Activated CD4-positive, alpha-beta T cell treated with anti-CD3 and anti-CD28 coated beads, Interleukin-2, amount 50 U/mL, for 24 hours (primary cell): ENCODE results near the gene SLC12A7.
"Not testable (repeated sequence)": the region's sequence is repeated elsewhere in the genome, so short reads cannot be mapped to it uniquely, and the experiment has no call there.

Experiments used
- DNase-seq, 2 donors: peaks; one replicate each; pipeline ENCODE4 v3.0.0-alpha.2; 2020; ENCODE audit warnings: low read depth in 1 of 2, low spot score in 1 of 2

SLC12A7 gene

GRCh38 chr5:1065143-1065750, 46.6 kb downstream of the SLC12A7 start:
- no peak for DNase-seq

DNA sequence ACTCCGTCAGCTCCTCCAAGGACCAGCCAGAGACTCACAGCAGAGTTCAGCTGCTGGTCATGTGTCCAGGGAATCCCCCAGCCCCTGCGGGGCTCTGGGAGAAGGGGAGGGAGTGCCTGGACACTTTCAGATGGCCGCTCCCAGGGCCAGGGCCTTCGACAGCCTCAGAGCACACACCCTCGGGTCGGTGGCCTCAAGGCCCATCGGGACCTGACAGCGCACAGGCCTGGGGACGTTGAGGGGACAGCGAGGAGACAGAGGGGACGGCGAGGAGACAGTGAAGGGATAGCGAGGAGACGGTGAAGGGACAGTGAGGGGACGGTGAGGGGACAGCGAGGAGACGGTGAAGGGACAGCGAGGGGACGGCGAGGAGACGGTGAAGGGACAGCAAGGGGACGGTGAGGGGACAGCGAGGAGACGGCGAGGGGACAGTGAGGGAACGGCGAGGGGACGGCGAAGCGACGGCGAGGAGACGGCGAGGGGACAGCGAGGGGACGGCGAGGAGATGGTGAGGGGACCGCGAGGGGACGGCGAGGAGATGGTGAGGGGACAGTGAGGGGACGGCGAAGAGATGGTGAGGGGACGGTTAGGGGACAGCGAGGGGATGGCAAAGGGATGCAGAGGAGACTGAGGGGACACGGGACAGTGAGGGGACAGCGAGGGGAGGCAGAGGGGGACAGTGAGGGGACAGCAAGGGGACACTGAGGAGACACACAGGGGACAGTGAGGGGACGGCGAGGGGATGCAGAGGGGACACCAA, 47.3 kb downstream of the SLC12A7 start:
- no peak for DNase-seq

DNA sequence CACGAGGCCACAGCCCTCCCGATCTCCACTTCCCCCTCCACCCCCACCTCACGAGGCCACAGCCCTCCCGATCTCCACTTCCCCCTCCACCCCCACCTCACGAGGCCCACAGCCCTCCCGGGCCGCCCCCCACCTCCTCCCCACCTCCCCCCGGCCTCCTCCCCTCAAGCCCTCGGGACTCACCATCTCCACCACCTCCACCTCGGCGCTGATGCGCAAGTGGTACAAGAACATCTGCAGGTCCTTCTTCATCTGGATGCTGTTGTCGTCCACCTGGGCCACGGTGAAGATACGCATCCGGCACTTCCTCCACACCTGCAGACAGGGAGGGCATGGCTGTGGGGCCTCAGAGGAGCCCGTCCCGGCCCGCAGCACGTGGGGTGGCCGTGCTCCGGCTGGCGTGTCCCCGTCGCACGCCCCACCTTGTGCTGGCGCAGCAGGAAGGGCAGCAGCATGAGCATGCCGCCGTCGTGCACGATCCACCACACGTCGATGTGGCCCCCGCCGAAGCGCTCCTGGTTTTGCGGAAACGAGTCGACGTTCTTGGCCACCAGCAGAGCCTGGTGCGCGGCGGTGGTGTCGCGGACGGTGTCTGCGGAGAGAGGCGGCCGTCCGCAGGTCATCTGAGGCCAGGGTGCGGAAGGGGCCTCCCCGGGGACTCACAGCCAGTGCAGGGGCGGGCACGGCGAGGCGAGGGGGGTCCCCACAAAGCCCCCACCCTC, 48.0 kb downstream of the SLC12A7 start:
- no peak for DNase-seq

- no peak for DNase-seq
Observed at GRCh38 chr5:1062761-1063568, 48.9 kb downstream of the SLC12A7 start.

DNA sequence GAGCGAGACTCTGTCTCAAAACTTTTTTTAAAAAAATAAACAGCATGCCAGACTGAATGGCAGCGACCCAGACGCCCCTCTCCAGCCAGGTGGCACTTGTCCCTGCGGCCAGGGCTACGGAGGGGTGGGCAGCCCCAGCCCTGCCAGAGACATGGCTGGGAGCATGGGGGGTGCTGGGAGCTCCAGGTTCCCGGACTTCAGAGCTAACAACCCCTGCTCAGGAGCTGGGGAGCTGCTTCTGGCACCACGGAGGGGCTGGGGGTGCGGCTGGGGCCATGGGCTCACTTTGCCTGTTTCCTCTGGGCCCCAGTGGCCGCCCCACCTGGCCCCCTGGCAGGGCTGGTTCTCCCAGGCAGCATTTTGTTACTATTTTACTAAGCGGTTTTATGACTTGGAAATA, 49.9 kb downstream of the SLC12A7 start:
- no peak for DNase-seq

GRCh38 chr5:1061292-1061691, 50.6 kb downstream of the SLC12A7 start:
- DNase-seq, result not testable (repeated sequence)

DNA sequence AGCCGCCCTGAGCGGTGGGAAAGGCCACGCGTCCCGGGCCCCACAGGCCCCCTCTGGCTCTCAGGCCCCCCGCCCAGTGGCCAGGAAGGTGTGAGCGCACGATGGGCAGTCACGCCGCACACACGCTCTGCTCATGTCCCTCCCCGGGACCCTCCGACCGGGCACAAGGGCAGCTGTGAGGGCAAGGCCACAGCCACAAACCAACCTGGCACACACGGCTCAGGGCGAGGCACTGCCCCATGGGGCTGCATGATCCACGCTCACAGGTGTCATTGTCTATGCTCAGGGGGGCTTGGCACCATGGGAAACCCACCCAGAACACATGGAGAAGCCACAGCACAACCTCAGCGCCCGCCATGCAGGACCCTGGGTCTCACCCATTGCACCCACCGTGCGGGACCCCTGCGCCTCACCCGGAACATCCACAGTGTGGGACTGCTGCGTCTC, 51.3 kb downstream of the SLC12A7 start:
- no peak for DNase-seq

GRCh38 chr5:1059884-1060263, 52.0 kb downstream of the SLC12A7 start:
- DNase-seq, result no peak

- no peak for DNase-seq
Observed at GRCh38 chr5:1058988-1059883, 52.6 kb downstream of the SLC12A7 start.

GRCh38 chr5:1058083-1058945, 53.5 kb downstream of the SLC12A7 start:
- no peak for DNase-seq

DNA sequence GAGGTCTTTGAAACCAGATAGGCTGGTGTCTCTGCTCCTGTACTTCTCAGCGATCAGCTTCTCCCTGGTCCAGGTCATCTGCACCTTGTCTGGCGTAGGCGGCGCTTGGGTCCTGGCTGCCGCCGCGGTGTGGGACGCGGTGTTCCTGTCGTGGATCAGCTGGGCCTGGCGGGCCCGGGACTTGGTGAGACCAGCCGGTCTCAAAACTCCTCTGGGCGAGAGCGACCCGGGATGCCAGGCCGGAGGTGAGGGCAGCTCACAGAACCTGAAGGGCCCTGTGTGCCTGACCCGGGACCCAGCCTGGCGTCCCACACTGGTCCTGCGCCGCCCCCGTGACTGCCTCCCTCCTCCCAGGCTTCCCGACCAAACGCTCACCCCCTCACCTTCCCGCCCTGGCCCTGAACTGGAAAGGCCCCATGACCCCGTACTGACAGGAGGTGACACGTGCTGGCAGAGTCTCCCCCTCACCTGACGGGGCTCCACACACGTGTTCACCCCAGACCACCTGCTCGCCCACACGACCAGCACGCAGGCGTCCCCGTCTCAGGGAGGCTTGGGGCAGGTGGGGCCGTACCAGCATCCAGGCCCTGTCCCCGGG, 54.3 kb downstream of the SLC12A7 start:
- no peak for DNase-seq

- DNase-seq, result no peak
Observed at GRCh38 chr5:1056611-1057484, 55.0 kb downstream of the SLC12A7 start.

GRCh38 chr5:1055896-1056610, 55.8 kb downstream of the SLC12A7 start:
- DNase-seq, result no peak

DNA sequence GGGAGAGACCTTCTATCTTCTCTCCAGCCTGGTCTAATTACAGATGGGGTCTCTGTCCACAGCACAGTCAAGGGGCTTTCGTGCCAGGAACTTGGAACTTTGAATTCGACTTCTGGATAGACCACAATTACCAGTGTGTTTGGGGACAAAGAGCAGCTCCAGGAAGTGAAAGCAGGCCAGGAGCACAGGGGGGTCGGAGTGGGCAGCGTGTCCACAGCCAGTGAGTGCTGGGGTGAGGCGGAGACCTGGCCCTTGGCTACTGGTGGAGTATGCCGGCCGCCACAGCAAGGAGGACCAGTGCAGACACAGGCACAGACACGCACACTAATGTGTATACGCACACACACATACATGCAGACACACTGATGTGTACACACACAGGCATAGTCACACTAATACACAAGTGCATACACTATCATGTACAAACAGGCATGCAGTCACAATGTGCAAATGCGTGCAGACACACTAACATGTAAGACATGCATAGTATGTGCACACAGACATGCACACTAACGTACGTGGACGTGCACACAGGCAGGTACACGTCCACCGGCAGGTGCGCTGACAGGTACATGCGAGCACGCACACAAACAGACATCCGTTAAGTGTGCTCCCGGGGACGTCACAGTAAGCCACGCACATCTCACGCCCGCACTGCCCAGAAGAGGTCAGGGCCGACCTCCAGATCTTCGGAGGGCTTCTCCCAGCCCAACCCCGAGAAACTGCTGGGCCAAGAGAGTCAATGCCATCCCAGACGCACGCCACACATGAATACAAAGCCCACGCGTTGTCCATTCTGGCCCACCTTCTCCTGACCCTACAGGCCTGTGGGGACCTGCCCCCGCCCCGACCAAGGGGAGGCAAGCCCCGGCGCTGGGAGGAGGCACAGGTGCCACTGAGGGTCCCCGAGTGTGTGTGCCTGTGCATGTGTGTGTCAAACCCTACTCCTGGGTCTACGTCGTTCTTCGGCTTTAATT, 56.8 kb downstream of the SLC12A7 start:
- DNase-seq, result no peak

- DNase-seq, result no peak
Observed at GRCh38 chr5:1054018-1054798, 57.7 kb downstream of the SLC12A7 start.
